G401.6 (cell line): ENCODE results near the gene ARID1A.

ENCODE experiments used
- FAIRE-seq: peaks from 2 replicates; lab custom pipeline; 2012; peaks lifted over from hg19 to GRCh38; lab: Jason Lieb, UNC

The ARID1A gene

GRCh38 chr1:26728645-26729044 is 32.8 kb downstream of the ARID1A start:
- FAIRE-seq, result no peak

DNA sequence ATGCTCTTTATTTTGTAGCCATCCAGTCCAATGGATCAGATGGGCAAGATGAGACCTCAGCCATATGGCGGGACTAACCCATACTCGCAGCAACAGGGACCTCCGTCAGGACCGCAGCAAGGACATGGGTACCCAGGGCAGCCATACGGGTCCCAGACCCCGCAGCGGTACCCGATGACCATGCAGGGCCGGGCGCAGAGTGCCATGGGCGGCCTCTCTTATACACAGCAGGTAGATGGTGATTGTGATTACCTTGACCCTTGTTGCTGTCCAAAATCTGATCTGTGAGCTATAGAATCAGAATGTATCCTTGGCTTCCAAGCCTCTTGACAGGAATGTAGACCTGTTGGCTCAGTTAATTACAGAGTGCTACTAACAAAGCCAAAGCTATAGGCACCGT is 33.8 kb downstream of the ARID1A start:
- FAIRE-seq, result no peak

GRCh38 chr1:26730695-26731094 is 34.9 kb downstream of the ARID1A start:
- FAIRE-seq, result no peak

- no peak for FAIRE-seq
Observed at GRCh38 chr1:26731233-26731902, 35.6 kb downstream of the ARID1A start.

DNA sequence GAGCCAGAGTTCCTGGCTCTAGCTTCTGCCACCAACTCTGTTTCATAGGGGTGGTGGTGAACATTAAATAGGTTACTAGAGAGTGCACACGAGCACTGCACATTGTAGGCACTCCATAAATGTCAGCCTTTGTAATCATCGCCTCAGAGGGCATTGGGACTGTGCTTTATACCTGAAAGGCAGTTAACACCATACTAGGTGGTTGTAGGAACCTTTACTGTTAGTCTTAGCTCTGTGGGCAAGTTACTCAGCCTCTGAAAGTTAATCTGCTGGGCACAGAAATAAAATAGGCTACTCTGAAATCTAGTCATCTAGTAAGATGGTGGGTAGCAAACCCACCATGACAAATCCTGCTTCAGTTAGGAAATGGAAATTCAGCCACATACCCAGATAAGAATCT is 37.6 kb downstream of the ARID1A start:
- no peak for FAIRE-seq

GRCh38 chr1:26733982-26734381 is 38.2 kb downstream of the ARID1A start:
- FAIRE-seq, result no peak

- FAIRE-seq, result no peak
Observed at GRCh38 chr1:26734501-26735058, 38.8 kb downstream of the ARID1A start.

DNA sequence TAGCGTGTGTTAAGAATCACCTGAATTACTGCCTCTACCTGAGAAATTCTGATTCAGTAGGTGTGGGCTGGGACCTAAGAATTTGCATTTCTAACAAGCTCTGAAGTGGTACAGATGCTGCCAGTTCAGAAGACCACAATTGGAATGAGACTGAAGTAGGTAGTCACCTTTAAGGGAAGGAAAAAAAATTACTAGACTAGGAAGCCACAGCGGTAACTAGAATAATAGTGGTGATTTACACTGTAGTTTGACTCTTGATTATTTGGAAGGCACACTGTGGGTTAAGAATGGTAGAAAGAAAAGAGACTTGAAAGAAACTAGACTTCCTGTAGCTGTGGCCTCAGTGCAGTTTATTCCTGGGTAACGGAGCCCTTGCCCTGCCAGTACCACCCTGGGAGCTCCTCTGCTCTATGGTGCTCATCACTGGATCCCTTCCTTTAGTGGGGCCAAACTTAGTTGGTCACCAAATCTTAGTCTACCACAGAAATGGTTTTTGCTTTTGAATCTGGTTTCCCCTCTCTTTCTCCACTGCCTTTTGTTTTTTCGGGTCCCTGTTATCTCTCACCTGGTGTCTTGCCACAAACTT is 43.6 kb downstream of the ARID1A start:
- FAIRE-seq, result no peak

- FAIRE-seq, result no peak
Observed at GRCh38 chr1:26740023-26740634, 44.3 kb downstream of the ARID1A start.

GRCh38 chr1:26740952-26741351 is 45.1 kb downstream of the ARID1A start:
- FAIRE-seq, result no peak

DNA sequence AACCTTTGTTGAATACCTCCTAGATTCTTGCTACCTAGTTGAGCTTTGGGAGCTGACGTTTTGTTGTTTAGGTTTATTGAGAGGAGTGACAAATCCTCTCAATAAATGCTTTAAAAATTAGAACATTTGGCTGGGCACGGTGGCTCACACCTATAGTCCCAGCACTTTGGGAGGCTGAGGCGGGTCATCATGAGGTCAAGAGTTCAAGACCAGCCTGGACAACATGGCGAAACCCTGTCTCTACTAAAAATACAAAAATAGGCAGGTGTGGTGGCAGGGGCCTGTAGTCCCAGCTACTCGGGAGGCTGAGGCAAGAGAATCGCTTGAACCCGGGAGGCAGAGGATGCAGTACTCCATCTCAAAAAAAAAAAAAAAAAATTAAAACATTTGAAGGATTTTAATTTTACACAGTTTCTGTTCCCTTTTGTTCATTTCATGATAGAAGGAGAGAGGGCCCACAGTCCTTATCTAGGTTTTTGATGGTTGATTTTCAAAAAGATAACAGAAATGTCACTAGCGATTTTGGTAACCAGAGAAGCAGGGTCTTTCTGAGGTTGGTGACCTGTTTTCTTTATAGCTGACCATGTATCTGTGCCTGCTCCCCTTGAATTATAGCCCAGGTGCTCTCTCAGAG is 47.7 kb downstream of the ARID1A start:
- FAIRE-seq, result no peak

DNA sequence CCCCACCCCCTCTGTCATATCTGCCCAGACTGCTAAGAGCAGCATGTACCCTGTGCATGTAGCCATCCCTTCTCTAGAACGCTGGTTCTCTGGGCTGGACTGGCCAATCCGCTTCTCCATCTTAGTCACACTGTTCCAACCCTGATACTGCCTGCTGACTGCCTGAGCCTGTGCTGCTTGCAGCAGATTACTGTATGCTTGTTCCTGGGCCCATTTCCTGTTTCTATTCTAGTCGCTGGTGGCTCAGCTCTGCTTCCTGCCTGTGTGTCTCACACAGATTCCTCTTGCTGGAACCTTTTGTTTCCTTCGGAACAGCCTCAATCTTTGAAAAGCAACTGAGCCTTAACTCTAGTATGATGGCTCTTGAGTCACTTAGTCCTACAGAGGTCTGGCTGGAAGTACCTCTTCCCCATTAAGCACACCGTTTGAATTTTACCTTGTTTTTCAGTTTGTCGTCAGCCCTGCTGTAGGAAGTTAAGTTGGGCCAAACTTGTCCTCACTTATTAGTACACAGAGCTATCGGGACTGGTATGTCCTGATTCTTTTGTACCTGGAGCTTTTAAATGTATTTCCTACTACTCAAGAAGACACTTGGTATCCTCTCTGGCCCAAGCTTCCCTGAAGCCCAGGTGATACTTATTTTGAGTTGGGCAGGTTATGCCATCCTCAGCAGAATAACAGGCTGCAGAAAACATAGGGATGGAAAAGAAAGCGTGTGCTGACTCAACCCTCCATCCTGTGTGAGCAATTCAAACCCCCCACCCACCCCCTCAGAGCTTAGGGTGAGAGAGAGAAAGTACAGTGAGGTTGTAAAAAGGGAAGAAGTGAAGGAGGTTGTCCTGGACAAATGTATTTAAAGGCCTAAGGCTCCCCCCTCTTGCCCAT is 48.5 kb downstream of the ARID1A start:
- FAIRE-seq, result no peak

DNA sequence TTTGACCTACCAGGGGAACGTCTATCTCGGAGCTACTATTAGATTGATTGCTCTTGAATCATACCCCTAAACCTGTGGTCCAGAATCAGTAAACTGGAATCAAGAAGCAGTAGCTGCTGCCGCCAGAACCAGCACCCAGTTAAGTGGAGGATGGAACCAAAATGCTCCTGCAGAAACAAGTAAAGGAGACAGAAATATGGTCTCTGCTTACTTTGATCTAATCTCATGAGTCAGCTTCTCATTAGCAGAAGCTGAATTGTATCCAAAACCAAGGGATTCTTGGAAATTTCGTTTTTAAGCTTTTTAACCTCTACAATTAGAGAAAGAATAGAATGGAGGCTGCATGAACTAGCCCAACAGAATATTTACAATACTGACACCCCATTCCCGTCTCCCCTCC is 49.4 kb downstream of the ARID1A start:
- FAIRE-seq, result no peak

DNA sequence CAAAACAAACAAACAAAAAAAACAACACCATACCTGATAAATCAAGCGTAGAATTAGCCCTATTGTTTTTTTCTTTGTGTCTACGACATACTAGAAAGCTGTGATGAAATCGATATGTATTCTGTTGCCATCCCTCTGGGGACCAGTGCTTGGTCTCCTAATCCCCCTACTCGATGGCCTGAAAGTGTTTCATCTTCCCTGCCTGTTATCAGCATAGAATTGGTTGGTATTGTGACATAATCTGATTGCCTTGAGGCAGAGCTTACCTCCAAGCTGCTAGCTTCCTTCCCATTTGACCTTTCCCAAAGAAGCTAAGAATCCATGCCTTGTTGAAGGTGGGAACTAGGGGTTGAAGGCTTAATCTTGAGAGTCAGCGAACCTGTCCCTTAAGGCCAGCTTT is 51.2 kb downstream of the ARID1A start:
- no peak for FAIRE-seq

GRCh38 chr1:26748351-26748750 is 52.5 kb downstream of the ARID1A start:
- no peak for FAIRE-seq

- no peak for FAIRE-seq
Observed at GRCh38 chr1:26749458-26749857, 53.6 kb downstream of the ARID1A start.

DNA sequence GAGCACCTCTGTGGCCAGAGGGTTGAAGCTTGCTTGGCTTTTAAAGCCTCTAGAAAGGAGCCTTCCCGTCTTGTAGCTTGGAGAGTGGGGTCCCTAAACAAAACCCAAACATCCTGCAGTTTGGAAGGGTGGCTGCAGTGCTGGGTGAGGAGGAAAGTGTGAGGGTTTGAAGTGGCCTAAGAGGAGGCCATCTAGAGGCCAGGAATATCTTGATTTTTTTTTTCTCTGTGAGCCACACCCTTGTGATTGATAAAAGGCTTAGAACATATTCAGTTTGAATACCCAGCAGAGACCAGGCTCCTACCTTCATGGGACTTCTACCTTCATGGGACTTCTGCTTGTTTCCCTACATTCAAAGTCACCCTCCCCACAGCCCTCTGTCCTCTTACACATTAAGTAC is 54.6 kb downstream of the ARID1A start:
- no peak for FAIRE-seq

DNA sequence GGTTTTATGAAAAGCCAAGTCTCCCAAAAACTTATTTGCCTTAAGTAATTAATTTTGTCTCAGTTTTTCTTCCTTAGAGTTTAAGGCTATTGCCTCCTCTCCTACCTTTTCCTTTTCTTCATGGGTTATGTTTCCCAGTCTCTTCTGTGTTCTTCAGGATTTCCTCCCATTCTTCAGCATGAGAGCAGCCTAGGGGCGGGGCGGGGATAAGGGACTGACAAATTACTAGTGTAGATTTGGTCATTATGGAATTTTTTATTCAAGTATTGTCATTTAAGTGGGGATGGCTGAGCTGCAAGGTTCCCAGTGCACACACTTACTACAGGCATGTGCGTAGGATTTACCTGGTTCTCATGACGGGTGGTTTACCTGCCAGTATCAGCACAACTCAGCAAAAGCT is 56.7 kb downstream of the ARID1A start:
- no peak for FAIRE-seq

DNA sequence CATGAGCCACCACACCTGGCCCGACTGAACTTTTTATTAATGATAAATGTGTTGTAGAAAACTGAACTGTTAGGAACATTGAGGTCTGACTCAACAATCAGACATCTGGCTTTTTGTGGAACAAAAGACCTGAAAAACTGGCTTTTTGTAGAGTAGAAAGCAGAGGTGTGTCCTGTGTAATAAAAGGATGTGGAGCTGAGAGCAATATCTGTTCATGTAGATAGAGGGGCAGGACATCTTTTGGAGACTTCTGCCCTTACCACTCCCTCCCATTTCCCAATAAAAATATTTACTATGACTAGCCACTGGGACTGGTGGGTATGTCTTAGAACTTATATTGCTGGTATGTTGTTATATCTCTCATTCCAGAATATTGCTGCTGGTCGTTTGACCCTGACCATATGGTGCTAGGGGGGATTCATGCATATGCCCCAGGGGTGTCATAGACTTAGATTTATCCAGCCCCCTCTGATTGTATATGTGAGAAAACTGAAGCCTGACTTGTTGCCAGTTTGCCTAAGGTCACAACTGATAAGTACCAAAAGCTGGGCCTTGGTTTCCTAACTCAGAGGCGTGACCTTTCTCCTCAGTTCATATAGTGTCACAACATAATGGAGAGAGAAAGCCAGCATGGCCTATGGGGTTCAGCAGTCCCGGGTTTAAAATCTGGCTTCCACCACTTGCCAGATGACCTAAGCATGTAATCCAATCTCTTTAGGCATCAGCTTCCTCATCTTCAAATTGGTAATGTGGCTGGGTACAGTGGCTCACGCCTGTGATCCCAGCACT is 58.5 kb downstream of the ARID1A start:
- FAIRE-seq, result no peak

- no peak for FAIRE-seq
Observed at GRCh38 chr1:26758358-26758757, 62.5 kb downstream of the ARID1A start.

DNA sequence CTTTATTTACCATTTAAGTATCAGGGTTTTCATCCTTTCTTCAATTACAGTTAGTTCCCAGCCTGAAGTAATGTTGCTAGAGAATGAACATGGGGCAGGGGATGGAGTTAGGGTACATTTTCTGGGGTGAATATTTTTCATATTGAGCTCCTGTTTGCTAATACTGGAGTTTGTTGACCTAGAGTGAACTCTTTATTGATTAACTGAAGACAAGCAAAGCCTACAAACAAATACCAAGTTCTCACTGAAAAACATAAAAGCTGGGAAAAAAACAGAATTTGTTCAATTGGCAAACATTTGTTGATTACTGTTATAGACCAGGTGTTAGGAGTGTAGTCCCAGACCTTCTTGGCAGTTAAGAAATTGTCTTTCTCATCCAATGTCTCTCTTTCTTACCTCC is 63.7 kb downstream of the ARID1A start:
- FAIRE-seq, result no peak
